ENCODE results near the gene SARS1. TPM values are rescaled to one million over a fixed set of nuclear protein-coding genes. Genes with fewer than 3 reads are reported as not detected.

The SARS1 gene
- total and polyA plus RNA-seq, 4 donors, result 118 to 212 (median 147) TPM

- peak overlapping the region; percentile 4 for H3K4me3 ChIP-seq
- 43 to 64% methylated on average over 23 to 24 of the region's 24 CpGs for WGBS, 2 donors
- peak; percentile 78 for ATAC-seq (ENCODE audit: insufficient read depth, low FRiP score)
These were observed 61.1 kb downstream of the SARS1 start for GRCh38 chr1:109274533-109275476.

GRCh38 chr1:109275706-109276345 lies 62.1 kb downstream of the SARS1 start:
- WGBS, 2 donors, result 62 to 75% methylated on average over 9 of the region's 9 CpGs
- no peak for ATAC-seq (ENCODE audit: insufficient read depth, low FRiP score)
- Histone ChIP-seq H3K9ac (ENCODE audit: insufficient read depth in 1 of 2, low read length in 2 of 2) (no peak overlapping the region), H3K27me3 (ENCODE audit: control insufficient read depth in 3 of 3, insufficient read depth in 3 of 3, low read length in 2 of 3) (no peaks in the 10 kb centered on the region), H3K9me3 (ENCODE audit: control insufficient read depth in 4 of 4, insufficient read depth in 3 of 4, low read length in 3 of 4) (no peaks in the 10 kb centered on the region), H3K4me1 (ENCODE audit: control insufficient read depth in 5 of 5, insufficient read depth in 5 of 5, low read length in 5 of 5) (peaks cover 0 to 49% (median 7%) of the 10 kb centered on the region in 5 donors), H3K27ac (ENCODE audit: low read depth in 1 of 2, low read length in 1 of 2) (peak overlapping the region in 1 of 2 donors; percentile 57), H3K4me3 (no peak overlapping the region), H3K36me3 (ENCODE audit: control insufficient read depth in 4 of 4, insufficient read depth in 4 of 4, low read length in 4 of 4) (peaks cover 0 to 11% (median 5%) of the 10 kb centered on the region in 4 donors)
- DNase-seq, result peak in 1 of 3 donors; percentile 26
- no peak for TF ChIP-seq CTCF (IDR thresholded peaks at IDR 0.05; ENCODE audit: control extremely low read depth, extremely low read depth)

More at GRCh38 chr1:109274533-109275476, 61.1 kb downstream of the SARS1 start:
- no peaks in the 10 kb centered on the region for H3K9me3 ChIP-seq (ENCODE audit: control insufficient read depth in 4 of 4, insufficient read depth in 3 of 4, low read length in 3 of 4)
- peaks cover 0 to 5% (median 5%) of the 10 kb centered on the region in 4 donors for H3K36me3 ChIP-seq (ENCODE audit: control insufficient read depth in 4 of 4, insufficient read depth in 4 of 4, low read length in 4 of 4)
- TF ChIP-seq CTCF (IDR thresholded peaks at IDR 0.05; ENCODE audit: control extremely low read depth, extremely low read depth), result no peak
- H3K27ac ChIP-seq (ENCODE audit: low read depth in 1 of 2, low read length in 1 of 2), result peak overlapping the region in 1 of 2 donors; percentile 62
- peaks cover 0 to 49% (median 5%) of the 10 kb centered on the region in 5 donors for H3K4me1 ChIP-seq (ENCODE audit: control insufficient read depth in 5 of 5, insufficient read depth in 5 of 5, low read length in 5 of 5)
- DNase-seq, result peak; percentile 55 to 78 (median 75)
- H3K9ac ChIP-seq (ENCODE audit: insufficient read depth in 1 of 2, low read length in 2 of 2), result peak overlapping the region in 1 of 2 donors; percentile 32
- no peaks in the 10 kb centered on the region for H3K27me3 ChIP-seq (ENCODE audit: control insufficient read depth in 3 of 3, insufficient read depth in 3 of 3, low read length in 2 of 3)

GRCh38 chr1:109277434-109278204 lies 63.9 kb downstream of the SARS1 start:
- Histone ChIP-seq H3K4me3 (no peak overlapping the region), H3K4me1 (ENCODE audit: control insufficient read depth in 5 of 5, insufficient read depth in 5 of 5, low read length in 5 of 5) (peaks cover 0 to 57% (median 14%) of the 10 kb centered on the region in 5 donors), H3K9me3 (ENCODE audit: control insufficient read depth in 4 of 4, insufficient read depth in 3 of 4, low read length in 3 of 4) (no peaks in the 10 kb centered on the region), H3K9ac (ENCODE audit: insufficient read depth in 1 of 2, low read length in 2 of 2) (peak overlapping the region in 1 of 2 donors; percentile 52), H3K27me3 (ENCODE audit: control insufficient read depth in 3 of 3, insufficient read depth in 3 of 3, low read length in 2 of 3) (no peaks in the 10 kb centered on the region), H3K27ac (ENCODE audit: low read depth in 1 of 2, low read length in 1 of 2) (peak overlapping the region in 1 of 2 donors; percentile 68), H3K36me3 (ENCODE audit: control insufficient read depth in 4 of 4, insufficient read depth in 4 of 4, low read length in 4 of 4) (peaks cover 0 to 16% (median 6%) of the 10 kb centered on the region in 4 donors)
- peak; percentile 67 for ATAC-seq (ENCODE audit: insufficient read depth, low FRiP score)
- WGBS, 2 donors, result 66 to 71% methylated on average over 7 of the region's 7 CpGs
- DNase-seq, result peak; percentile 75 to 82 (median 76)
- peak; percentile 70 for TF ChIP-seq CTCF (IDR thresholded peaks at IDR 0.05; ENCODE audit: control extremely low read depth, extremely low read depth)
